Measurements from ENCODE around the gene CNTLN. TPM values are rescaled to one million over a fixed set of nuclear protein-coding genes. Genes with fewer than 3 reads are reported as not detected.

The CNTLN gene
- total RNA-seq, 1 experiment from 2014 or later, result 5.1 TPM

DNA sequence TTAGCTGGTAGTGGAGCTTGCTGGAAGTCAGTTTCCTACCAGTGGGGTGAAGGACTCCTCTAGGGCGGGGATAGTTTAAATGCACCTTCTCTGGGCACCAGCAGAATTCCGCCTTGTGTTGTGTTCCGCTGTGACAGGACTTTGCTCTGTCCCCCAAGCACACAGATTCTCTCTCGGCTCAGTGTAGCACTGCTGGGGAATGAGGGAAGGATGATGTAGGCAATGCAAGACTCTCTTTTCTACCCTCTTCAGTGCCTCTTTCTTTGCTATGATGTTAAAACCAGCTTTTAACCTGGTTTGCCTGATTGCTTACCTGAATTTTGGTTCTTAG lies 288.8 kb downstream of the CNTLN start:
- no peak overlapping the region for H2AFZ ChIP-seq (ENCODE audit: low read depth, low read length, poor library complexity, severe bottlenecking)
- RAD21 ChIA-PET (ENCODE audit: low non-redundant PET in 1 of 2, low total read pairs in 2 of 2, uncharacterized antibody in 2 of 2, unreplicated experiment in 2 of 2), result no interaction called here
- BruUV-seq (replicated peaks), result no TSS peak
- CTCF ChIA-PET, result no interaction called here
- intact Hi-C loops (cut with micrococcal nuclease), result no loop called here
- H3K27me3 ChIP-seq (ENCODE audit: insufficient read depth, low read length), result no peaks in the 10 kb centered on the region
- H3K4me2 ChIP-seq (ENCODE audit: low read length), result no peak overlapping the region
- POLR2A ChIA-PET, result no interaction called here
- H3K9me3 ChIP-seq (ENCODE audit: control insufficient read depth in 1 of 2, insufficient read depth in 1 of 2, low read depth in 1 of 2, low read length in 2 of 2), result no peaks in the 10 kb centered on the region
- H4K20me1 ChIP-seq (ENCODE audit: insufficient read depth), result no peaks in the 10 kb centered on the region
- no peaks in the 10 kb centered on the region for H3K9me2 ChIP-seq (ENCODE audit: insufficient read depth)
- H3K4me3 ChIP-seq (replicated peaks in 1 of 2; ENCODE audit: low read depth in 1 of 2, low read length in 2 of 2), result no peak overlapping the region
- H3K79me2 ChIP-seq (ENCODE audit: insufficient read depth, low read length), result no peaks in the 10 kb centered on the region
- no peaks in the 10 kb centered on the region for H3K4me1 ChIP-seq (ENCODE audit: control insufficient read depth in 1 of 2, insufficient read depth in 2 of 2, low read length in 2 of 2)
- no peaks in the 10 kb centered on the region for H3K36me3 ChIP-seq (ENCODE audit: control insufficient read depth in 1 of 2, insufficient read depth in 2 of 2, low read length in 2 of 2)
- no peak overlapping the region for H3K27ac ChIP-seq (ENCODE audit: low read depth, low read length)
- no peak overlapping the region for H3K9ac ChIP-seq (ENCODE audit: low read length)
- no peak for ATAC-seq
- TF ChIP-seq SIN3A (IDR thresholded peaks at IDR 0.05; ENCODE audit: low read depth) (no peak), FOSL1 (IDR thresholded peaks at IDR 0.05; ENCODE audit: low read depth) (no peak), EZH2 (IDR thresholded peaks at IDR 0.05) (no peak), RAD21 (IDR thresholded peaks at IDR 0.05; ENCODE audit: low read depth) (no peak)
- no peak for DNase-seq (ENCODE audit: low read depth, low spot score)

GRCh38 chr9:17425384-17425783 lies 290.5 kb downstream of the CNTLN start:
- no peak overlapping the region for H3K9ac ChIP-seq (ENCODE audit: low read length)
- no peak overlapping the region for H3K4me3 ChIP-seq (replicated peaks in 1 of 2; ENCODE audit: low read depth in 1 of 2, low read length in 2 of 2)
- no peaks in the 10 kb centered on the region for H3K27me3 ChIP-seq (ENCODE audit: insufficient read depth, low read length)
- DNase-seq (ENCODE audit: low read depth, low spot score), result no peak
- H4K20me1 ChIP-seq (ENCODE audit: insufficient read depth), result no peaks in the 10 kb centered on the region
- H3K9me3 ChIP-seq (ENCODE audit: control insufficient read depth in 1 of 2, insufficient read depth in 1 of 2, low read depth in 1 of 2, low read length in 2 of 2), result no peaks in the 10 kb centered on the region
- no peaks in the 10 kb centered on the region for H3K9me2 ChIP-seq (ENCODE audit: insufficient read depth)
- ChIA-PET CTCF (no interaction called here), POLR2A (no interaction called here), RAD21 (ENCODE audit: low non-redundant PET in 1 of 2, low total read pairs in 2 of 2, uncharacterized antibody in 2 of 2, unreplicated experiment in 2 of 2) (no interaction called here)
- no peak overlapping the region for H3K4me2 ChIP-seq (ENCODE audit: low read length)
- no peaks in the 10 kb centered on the region for H3K79me2 ChIP-seq (ENCODE audit: insufficient read depth, low read length)
- no peak overlapping the region for H3K27ac ChIP-seq (ENCODE audit: low read depth, low read length)
- BruUV-seq (replicated peaks), result no TSS peak
- ATAC-seq, result no peak
- intact Hi-C loops (cut with micrococcal nuclease), result no loop called here
- H2AFZ ChIP-seq (ENCODE audit: low read depth, low read length, poor library complexity, severe bottlenecking), result no peak overlapping the region
- H3K36me3 ChIP-seq (ENCODE audit: control insufficient read depth in 1 of 2, insufficient read depth in 2 of 2, low read length in 2 of 2), result no peaks in the 10 kb centered on the region
- H3K4me1 ChIP-seq (ENCODE audit: control insufficient read depth in 1 of 2, insufficient read depth in 2 of 2, low read length in 2 of 2), result no peaks in the 10 kb centered on the region
- TF ChIP-seq YY1 (IDR thresholded peaks at IDR 0.05; ENCODE audit: extremely low read depth, insufficient replicate concordance, low read depth, low read length) (no peak), POLR2AphosphoS5 (IDR thresholded peaks at IDR 0.05; ENCODE audit: low read depth, low read length) (no peak), ELF1 (IDR thresholded peaks at IDR 0.05; ENCODE audit: borderline replicate concordance, low read depth) (no peak), SRF (IDR thresholded peaks at IDR 0.05; ENCODE audit: low read depth) (no peak), EGR1 (IDR thresholded peaks at IDR 0.05; ENCODE audit: low read depth) (no peak), RAD21 (IDR thresholded peaks at IDR 0.05; ENCODE audit: low read depth) (no peak), JUND (IDR thresholded peaks at IDR 0.05) (no peak), ZNF274 (IDR thresholded peaks at IDR 0.05; ENCODE audit: low read depth, low read length) (no peak), CBX3 (IDR thresholded peaks at IDR 0.05; ENCODE audit: low read depth) (no peak), ZFX (IDR thresholded peaks at IDR 0.05) (no peak), CEBPB (IDR thresholded peaks at IDR 0.05; ENCODE audit: low read depth) (no peak), SIN3A (IDR thresholded peaks at IDR 0.05; ENCODE audit: low read depth) (no peak), EZH2phosphoT487 (IDR thresholded peaks at IDR 0.05; ENCODE audit: borderline replicate concordance) (no peak), TCF7L2 (IDR thresholded peaks at IDR 0.05; ENCODE audit: borderline replicate concordance, extremely low read depth, insufficient read depth, insufficient read length) (no peak)
- TF ChIP-seq, protein P1, sequence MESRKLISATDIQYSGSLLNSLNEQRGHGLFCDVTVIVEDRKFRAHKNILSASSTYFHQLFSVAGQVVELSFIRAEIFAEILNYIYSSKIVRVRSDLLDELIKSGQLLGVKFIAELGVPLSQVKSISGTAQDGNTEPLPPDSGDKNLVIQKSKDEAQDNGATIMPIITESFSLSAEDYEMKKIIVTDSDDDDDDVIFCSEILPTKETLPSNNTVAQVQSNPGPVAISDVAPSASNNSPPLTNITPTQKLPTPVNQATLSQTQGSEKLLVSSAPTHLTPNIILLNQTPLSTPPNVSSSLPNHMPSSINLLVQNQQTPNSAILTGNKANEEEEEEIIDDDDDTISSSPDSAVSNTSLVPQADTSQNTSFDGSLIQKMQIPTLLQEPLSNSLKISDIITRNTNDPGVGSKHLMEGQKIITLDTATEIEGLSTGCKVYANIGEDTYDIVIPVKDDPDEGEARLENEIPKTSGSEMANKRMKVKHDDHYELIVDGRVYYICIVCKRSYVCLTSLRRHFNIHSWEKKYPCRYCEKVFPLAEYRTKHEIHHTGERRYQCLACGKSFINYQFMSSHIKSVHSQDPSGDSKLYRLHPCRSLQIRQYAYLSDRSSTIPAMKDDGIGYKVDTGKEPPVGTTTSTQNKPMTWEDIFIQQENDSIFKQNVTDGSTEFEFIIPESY (IDR thresholded peaks at IDR 0.05; ENCODE audit: extremely low read depth, insufficient replicate concordance, low read length), result no peak
- TF ChIP-seq, protein P2, sequence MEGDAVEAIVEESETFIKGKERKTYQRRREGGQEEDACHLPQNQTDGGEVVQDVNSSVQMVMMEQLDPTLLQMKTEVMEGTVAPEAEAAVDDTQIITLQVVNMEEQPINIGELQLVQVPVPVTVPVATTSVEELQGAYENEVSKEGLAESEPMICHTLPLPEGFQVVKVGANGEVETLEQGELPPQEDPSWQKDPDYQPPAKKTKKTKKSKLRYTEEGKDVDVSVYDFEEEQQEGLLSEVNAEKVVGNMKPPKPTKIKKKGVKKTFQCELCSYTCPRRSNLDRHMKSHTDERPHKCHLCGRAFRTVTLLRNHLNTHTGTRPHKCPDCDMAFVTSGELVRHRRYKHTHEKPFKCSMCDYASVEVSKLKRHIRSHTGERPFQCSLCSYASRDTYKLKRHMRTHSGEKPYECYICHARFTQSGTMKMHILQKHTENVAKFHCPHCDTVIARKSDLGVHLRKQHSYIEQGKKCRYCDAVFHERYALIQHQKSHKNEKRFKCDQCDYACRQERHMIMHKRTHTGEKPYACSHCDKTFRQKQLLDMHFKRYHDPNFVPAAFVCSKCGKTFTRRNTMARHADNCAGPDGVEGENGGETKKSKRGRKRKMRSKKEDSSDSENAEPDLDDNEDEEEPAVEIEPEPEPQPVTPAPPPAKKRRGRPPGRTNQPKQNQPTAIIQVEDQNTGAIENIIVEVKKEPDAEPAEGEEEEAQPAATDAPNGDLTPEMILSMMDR (IDR thresholded peaks at IDR 0.05 in 2 of 3, conservative IDR thresholded peaks at IDR 0.05 in 1 of 3; ENCODE audit: borderline replicate concordance in 1 of 3, insufficient read depth in 1 of 3, low read depth in 2 of 3, low read length in 2 of 3), result no peak
- TF ChIP-seq, protein P3, sequence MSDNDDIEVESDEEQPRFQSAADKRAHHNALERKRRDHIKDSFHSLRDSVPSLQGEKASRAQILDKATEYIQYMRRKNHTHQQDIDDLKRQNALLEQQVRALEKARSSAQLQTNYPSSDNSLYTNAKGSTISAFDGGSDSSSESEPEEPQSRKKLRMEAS (IDR thresholded peaks at IDR 0.05), result no peak

Measured in HCT116 (cell line).